IMR-90 (cell line): Measurements from ENCODE around the gene HAO2. TPM values are rescaled to one million over a fixed set of nuclear protein-coding genes. Genes with fewer than 3 reads are reported as not detected.

ENCODE experiments used
- ATAC-seq: fragments of 200-7000 bp; cut with Tn5 transposase; 2 replicates; pipeline ENCODE4 v1.9.1; 2020; ENCODE audit warnings: low read depth, mild to moderate bottlenecking, moderate library complexity
- BruUV-seq: library from RNA; stranded (reverse); fragments of 400-500 nt; replicated peaks from 2 replicates; lab custom pipeline; 2021; lab: Mats Ljungman, UMichigan
- CTCF ChIA-PET: fragments of 300-600 bp; formaldehyde crosslinking; extraction: SDS; loops from one replicate; lab custom pipeline; 2021; ENCODE audit warnings: antibody characterized with exemption; lab: Yijun Ruan, JAX
- POLR2A ChIA-PET: fragments of 300-600 bp; sonication (Branson Sonifier 250); formaldehyde crosslinking; loops from one replicate; lab custom pipeline; 2022; ENCODE audit warnings: antibody characterized with exemption; ENCODE audit not compliant: unreplicated experiment; lab: Charles Lee
- DNase-seq: peaks from one replicate; pipeline ENCODE4 v3.0.0; 2013
- H2AFZ ChIP-seq: replicated peaks from 2 replicates; pipeline ENCODE3; 2013; ENCODE audit warnings: low read length, mild to moderate bottlenecking; ENCODE audit not compliant: poor library complexity
- H2AK5ac ChIP-seq: 2 replicates; pipeline ENCODE4 v1.6.1; 2013; ENCODE audit warnings: low read depth, low read length, inconsistent platforms
- H2AK9ac ChIP-seq: replicated peaks from 2 replicates; pipeline ENCODE3; 2013; ENCODE audit warnings: mild to moderate bottlenecking, low read depth, low read length, moderate library complexity; ENCODE audit not compliant: poor library complexity
- H2BK120ac ChIP-seq: 2 replicates; pipeline ENCODE4 v1.6.1; 2013; ENCODE audit warnings: low read depth, low read length, inconsistent platforms
- H2BK15ac ChIP-seq: 3 replicates; pipeline ENCODE4 v1.6.1; 2013; ENCODE audit warnings: low read depth, low read length, inconsistent platforms
- H2BK20ac ChIP-seq: 2 replicates; pipeline ENCODE4 v1.6.1; 2013; ENCODE audit warnings: low read depth, mild to moderate bottlenecking, inconsistent platforms, low read length, moderate library complexity
- H2BK5ac ChIP-seq: 2 replicates; pipeline ENCODE4 v1.6.1; 2013; ENCODE audit warnings: mild to moderate bottlenecking, low read depth, low read length, inconsistent platforms; ENCODE audit not compliant: poor library complexity, severe bottlenecking
- H3K14ac ChIP-seq: replicated peaks from 2 replicates; pipeline ENCODE4 v1.6.1; 2013; ENCODE audit warnings: low read depth, low read length, inconsistent platforms
- H3K18ac ChIP-seq: 2 replicates; pipeline ENCODE4 v1.6.1; 2013; ENCODE audit warnings: low read depth, low read length, control low read depth
- H3K23ac ChIP-seq: 2 replicates; pipeline ENCODE4 v1.6.1; 2013; ENCODE audit warnings: low read depth, low read length, inconsistent platforms
- H3K27ac ChIP-seq: 2 replicates; pipeline ENCODE4 v1.5.1; 2013; ENCODE audit warnings: mild to moderate bottlenecking, control low read depth, low read length; ENCODE audit not compliant: insufficient read depth
- H3K27me3 ChIP-seq: 2 replicates; pipeline ENCODE4 v1.6.1; 2013; ENCODE audit warnings: low read length; ENCODE audit not compliant: control insufficient read depth, insufficient read depth
- H3K36me3 ChIP-seq: 2 replicates; pipeline ENCODE4 v1.6.1; 2013; ENCODE audit warnings: low read length, mixed read lengths; ENCODE audit not compliant: control insufficient read depth, insufficient read depth
- H3K4ac ChIP-seq: 2 replicates; pipeline ENCODE4 v1.6.1; 2013; ENCODE audit warnings: low read depth, low read length, inconsistent platforms
- H3K4me1 ChIP-seq: 2 replicates; pipeline ENCODE4 v1.6.1; 2013; ENCODE audit warnings: low read length, mixed read lengths; ENCODE audit not compliant: control insufficient read depth, insufficient read depth
- H3K4me2 ChIP-seq: 2 replicates; pipeline ENCODE4 v1.6.1; 2013; ENCODE audit warnings: low read depth, mild to moderate bottlenecking, control low read depth, low read length, moderate library complexity
- H3K4me3 ChIP-seq: 2 replicates; pipeline ENCODE4 v1.5.1; 2013; ENCODE audit warnings: low read depth, mild to moderate bottlenecking, control low read depth, low read length, moderate library complexity; ENCODE audit not compliant: insufficient read depth
- H3K56ac ChIP-seq: 2 replicates; pipeline ENCODE4 v1.6.1; 2013; ENCODE audit warnings: low read length, inconsistent platforms; ENCODE audit not compliant: insufficient read depth; ENCODE audit errors: extremely low read depth
- H3K79me1 ChIP-seq, 2 experiments: 2 replicates each; pipeline ENCODE4 v1.6.1; 2013; ENCODE audit warnings: low read length in 2 of 2, inconsistent platforms in 1 of 2, low read depth in 1 of 2
- H3K9ac ChIP-seq: 2 replicates; pipeline ENCODE4 v1.6.1; 2013; ENCODE audit warnings: low read depth, low read length, control low read depth
- H3K9me1 ChIP-seq: 2 replicates; pipeline ENCODE4 v1.6.1; 2013; ENCODE audit warnings: low read length, inconsistent platforms; ENCODE audit not compliant: insufficient read depth
- H3K9me3 ChIP-seq: 2 replicates; pipeline ENCODE4 v1.6.1; 2013; ENCODE audit warnings: low read length; ENCODE audit not compliant: control insufficient read depth, insufficient read depth
- H4K20me1 ChIP-seq: 2 replicates; pipeline ENCODE4 v1.6.1; 2013; ENCODE audit warnings: low read length, inconsistent platforms; ENCODE audit not compliant: insufficient read depth
- H4K5ac ChIP-seq: 2 replicates; pipeline ENCODE4 v1.6.1; 2013; ENCODE audit warnings: mild to moderate bottlenecking, low read depth, low read length, control low read depth
- H4K8ac ChIP-seq, 2 experiments: 2 replicates each; pipeline ENCODE4 v1.6.1; 2013; ENCODE audit warnings: low read depth in 2 of 2, low read length in 2 of 2, control low read depth in 1 of 2, inconsistent platforms in 1 of 2
- H4K91ac ChIP-seq: 2 replicates; pipeline ENCODE4 v1.6.1; 2013; ENCODE audit warnings: low read depth, low read length, inconsistent platforms; ENCODE audit not compliant: insufficient read depth
- BHLHE40 ChIP-seq: fragments of 150-350 bp; IDR thresholded peaks from 2 replicates; pipeline ENCODE4 v1.6.1; 2016; ENCODE audit warnings: mild to moderate bottlenecking, low read depth, low read length
- CEBPB ChIP-seq: IDR thresholded peaks from 2 replicates; pipeline ENCODE4 v1.6.1; 2012; ENCODE audit warnings: low read depth, low read length, improper control_type of control experiment
- CHD1 ChIP-seq: IDR thresholded peaks from 2 replicates; pipeline ENCODE4 v1.6.1; 2012; ENCODE audit warnings: low read depth, low read length, improper control_type of control experiment
- FOS ChIP-seq: fragments of 150-350 bp; IDR thresholded peaks from 2 replicates; pipeline ENCODE4 v1.6.1; 2016; ENCODE audit warnings: low read depth, low read length
- MAFK ChIP-seq: IDR thresholded peaks from 2 replicates; pipeline ENCODE4 v1.6.1; 2012; ENCODE audit warnings: low read depth, low read length, improper control_type of control experiment
- MAZ ChIP-seq: IDR thresholded peaks from 2 replicates; pipeline ENCODE4 v1.6.1; 2012; ENCODE audit warnings: low read depth, mild to moderate bottlenecking, low read length, improper control_type of control experiment, moderate library complexity, borderline replicate concordance
- MXI1 ChIP-seq: IDR thresholded peaks from 2 replicates; pipeline ENCODE4 v1.6.1; 2012; ENCODE audit warnings: low read depth, mild to moderate bottlenecking, low read length, moderate library complexity, borderline replicate concordance
- NFE2L2 ChIP-seq: fragments of 150-350 bp; IDR thresholded peaks from 2 replicates; pipeline ENCODE4 v1.6.1; 2016; ENCODE audit warnings: low read depth, mild to moderate bottlenecking, low read length
- POLR2A ChIP-seq: IDR thresholded peaks from 2 replicates; pipeline ENCODE4 v1.6.1; 2012; ENCODE audit warnings: mild to moderate bottlenecking, low read depth, low read length
- RAD21 ChIP-seq: IDR thresholded peaks from 2 replicates; pipeline ENCODE4 v1.6.1; 2012; ENCODE audit warnings: low read length, improper control_type of control experiment
- RCOR1 ChIP-seq: IDR thresholded peaks from 2 replicates; pipeline ENCODE4 v1.6.1; 2012; ENCODE audit warnings: mild to moderate bottlenecking, low read length, improper control_type of control experiment; ENCODE audit not compliant: insufficient replicate concordance
- RFX5 ChIP-seq: IDR thresholded peaks from 2 replicates; pipeline ENCODE4 v1.8.0; 2012; ENCODE audit warnings: low read depth, mild to moderate bottlenecking, low read length, moderate library complexity
- SMC3 ChIP-seq: fragments of 150-350 bp; IDR thresholded peaks from 2 replicates; pipeline ENCODE4 v1.6.1; 2016; ENCODE audit warnings: low read depth, mild to moderate bottlenecking, antibody characterized with exemption, low read length, moderate library complexity
- WGBS, 2 experiments: methylation state at CpG; one replicate each; pipeline versions ENCODE4 v1.1.5 to v1.1.7; 2013; ENCODE audit warnings: missing lambda C conversion rate in 2 of 2; ENCODE audit not compliant: insufficient read length in 1 of 2; ENCODE audit errors: extremely low coverage in 2 of 2; 5-methylcytosine and 5-hydroxymethylcytosine counted together
- dilution Hi-C: fragments of 300-500 bp; cut with HindIII; formaldehyde crosslinking; loops from one replicate; pipeline ENCODE4 v1.14.3; 2018; ENCODE audit warnings: low sequenced_read_pairs; ENCODE audit not compliant: unreplicated experiment
- in situ Hi-C: fragments of 300-500 bp; cut with MboI; formaldehyde crosslinking; loops from 3 replicates; pipeline ENCODE4 v1.14.3; 2019; ENCODE audit warnings: low sequenced_read_pairs, inconsistent platforms, mixed read lengths
- intact Hi-C: fragments of 100-400 bp; cut with micrococcal nuclease; formaldehyde crosslinking; loops from 2 replicates; pipeline ENCODE4 v1.10.0; 2022
- polyA plus RNA-seq, 3 experiments: library from polyadenylated mRNA; depleted of rRNA; stranded (reverse); fragments of >200 nt; gene quantifications; 2 replicates each; pipeline ENCODE4 v1.2.3, GENCODE V29; 2012; ENCODE audit warnings: low replicate concordance in 1 of 3
- total RNA-seq: library from RNA; depleted of rRNA; stranded (reverse); fragments of >200 nt; gene quantifications from 2 replicates; pipeline ENCODE4 v1.2.3, GENCODE V29; 2012
- TF ChIP-seq, protein P1 (sequence below): fragments of 150-350 bp; IDR thresholded peaks from 2 replicates; pipeline ENCODE4 v1.6.1; 2016; ENCODE audit warnings: low read depth, mild to moderate bottlenecking, low read length, moderate library complexity, borderline replicate concordance
- TF ChIP-seq, protein P2 (sequence below): fragments of 150-350 bp; IDR thresholded peaks from 2 replicates; pipeline ENCODE4 v1.6.1; 2017; ENCODE audit warnings: mild to moderate bottlenecking, antibody characterized with exemption, low read length, low read depth
- TF ChIP-seq, protein P3 (sequence below): conservative IDR thresholded peaks from 2 replicates; pipeline ENCODE4 v1.5.1; 2012; ENCODE audit warnings: mild to moderate bottlenecking, low read depth, low read length, improper control_type of control experiment

The HAO2 gene
- total and polyA plus RNA-seq, 2 of the 4 experiments (the other 2 are of a cell fraction): not detected

DNA sequence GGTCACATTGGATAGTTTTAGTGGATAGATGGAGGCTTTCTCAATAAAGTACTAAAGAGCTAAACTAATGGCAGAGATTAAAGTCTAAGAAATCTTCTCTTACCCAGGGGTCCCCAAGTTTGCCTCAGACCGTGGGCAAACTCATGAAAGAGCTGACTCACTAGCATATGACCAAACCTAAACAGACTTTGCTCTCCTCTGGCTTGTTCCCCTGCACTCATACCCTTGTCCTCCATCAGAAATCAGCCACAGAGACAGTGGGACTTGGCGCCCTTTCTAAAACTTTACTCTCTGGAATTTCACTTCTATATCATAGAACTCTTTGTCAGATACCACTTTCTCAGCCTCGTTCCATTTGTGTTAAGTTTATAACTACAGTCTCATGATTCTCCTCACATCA lies 29.4 kb downstream of the HAO2 start:
- Histone ChIP-seq H3K9me3 (no peaks in the 10 kb centered on the region), H3K14ac (no peak overlapping the region), H4K5ac (no peak overlapping the region), H4K20me1 (no peaks in the 10 kb centered on the region), H3K27ac (no peak overlapping the region), H3K79me1 (no peaks in the 10 kb centered on the region), H2AK9ac (no peak overlapping the region), H3K4me1 (no peaks in the 10 kb centered on the region), H3K18ac (no peak overlapping the region), H3K27me3 (no peaks in the 10 kb centered on the region), H3K9me1 (no peaks in the 10 kb centered on the region), H2AK5ac (no peak overlapping the region), H2BK5ac (no peak overlapping the region), H3K4ac (no peak overlapping the region), H4K8ac (no peak overlapping the region), H2BK15ac (no peak overlapping the region), H3K4me2 (no peak overlapping the region), H3K36me3 (no peaks in the 10 kb centered on the region), H2BK20ac (no peak overlapping the region), H2AFZ (no peak overlapping the region), H2BK120ac (no peak overlapping the region), H3K4me3 (no peak overlapping the region), H3K56ac (no peak overlapping the region), H4K91ac (no peak overlapping the region), H3K23ac (no peak overlapping the region), H3K9ac (no peak overlapping the region)
- ChIA-PET CTCF (no interaction called here), POLR2A (no interaction called here)
- dilution Hi-C loops: no loop called here
- TF ChIP-seq, protein P1, sequence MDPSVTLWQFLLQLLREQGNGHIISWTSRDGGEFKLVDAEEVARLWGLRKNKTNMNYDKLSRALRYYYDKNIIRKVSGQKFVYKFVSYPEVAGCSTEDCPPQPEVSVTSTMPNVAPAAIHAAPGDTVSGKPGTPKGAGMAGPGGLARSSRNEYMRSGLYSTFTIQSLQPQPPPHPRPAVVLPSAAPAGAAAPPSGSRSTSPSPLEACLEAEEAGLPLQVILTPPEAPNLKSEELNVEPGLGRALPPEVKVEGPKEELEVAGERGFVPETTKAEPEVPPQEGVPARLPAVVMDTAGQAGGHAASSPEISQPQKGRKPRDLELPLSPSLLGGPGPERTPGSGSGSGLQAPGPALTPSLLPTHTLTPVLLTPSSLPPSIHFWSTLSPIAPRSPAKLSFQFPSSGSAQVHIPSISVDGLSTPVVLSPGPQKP: no peak
- TF ChIP-seq BHLHE40 (no peak), RCOR1 (no peak), RFX5 (no peak), FOS (no peak), MXI1 (no peak), CHD1 (no peak), POLR2A (no peak), CEBPB (no peak), NFE2L2 (no peak), RAD21 (no peak), SMC3 (no peak), MAZ (no peak), MAFK (no peak)
- TF ChIP-seq, protein P2, sequence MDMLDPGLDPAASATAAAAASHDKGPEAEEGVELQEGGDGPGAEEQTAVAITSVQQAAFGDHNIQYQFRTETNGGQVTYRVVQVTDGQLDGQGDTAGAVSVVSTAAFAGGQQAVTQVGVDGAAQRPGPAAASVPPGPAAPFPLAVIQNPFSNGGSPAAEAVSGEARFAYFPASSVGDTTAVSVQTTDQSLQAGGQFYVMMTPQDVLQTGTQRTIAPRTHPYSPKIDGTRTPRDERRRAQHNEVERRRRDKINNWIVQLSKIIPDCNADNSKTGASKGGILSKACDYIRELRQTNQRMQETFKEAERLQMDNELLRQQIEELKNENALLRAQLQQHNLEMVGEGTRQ: no peak
- TF ChIP-seq, protein P3, sequence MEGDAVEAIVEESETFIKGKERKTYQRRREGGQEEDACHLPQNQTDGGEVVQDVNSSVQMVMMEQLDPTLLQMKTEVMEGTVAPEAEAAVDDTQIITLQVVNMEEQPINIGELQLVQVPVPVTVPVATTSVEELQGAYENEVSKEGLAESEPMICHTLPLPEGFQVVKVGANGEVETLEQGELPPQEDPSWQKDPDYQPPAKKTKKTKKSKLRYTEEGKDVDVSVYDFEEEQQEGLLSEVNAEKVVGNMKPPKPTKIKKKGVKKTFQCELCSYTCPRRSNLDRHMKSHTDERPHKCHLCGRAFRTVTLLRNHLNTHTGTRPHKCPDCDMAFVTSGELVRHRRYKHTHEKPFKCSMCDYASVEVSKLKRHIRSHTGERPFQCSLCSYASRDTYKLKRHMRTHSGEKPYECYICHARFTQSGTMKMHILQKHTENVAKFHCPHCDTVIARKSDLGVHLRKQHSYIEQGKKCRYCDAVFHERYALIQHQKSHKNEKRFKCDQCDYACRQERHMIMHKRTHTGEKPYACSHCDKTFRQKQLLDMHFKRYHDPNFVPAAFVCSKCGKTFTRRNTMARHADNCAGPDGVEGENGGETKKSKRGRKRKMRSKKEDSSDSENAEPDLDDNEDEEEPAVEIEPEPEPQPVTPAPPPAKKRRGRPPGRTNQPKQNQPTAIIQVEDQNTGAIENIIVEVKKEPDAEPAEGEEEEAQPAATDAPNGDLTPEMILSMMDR: no peak
- ATAC-seq: no peak
- no TSS peak for BruUV-seq
- in situ Hi-C loops: no loop called here
- no peak for DNase-seq
- intact Hi-C loops: no loop called here
- WGBS, 2 experiments: 0% methylated on average over 1 of the region's 3 CpGs; no CpG with 5 or more reads in 1 of the 2 experiments
